Cardiac muscle cell (in vitro differentiated cells and primary cell): ENCODE measurements around the gene SNCG. TPM values are rescaled to one million over a fixed set of nuclear protein-coding genes. Genes with fewer than 3 reads are reported as not detected.
"Not testable (repeated sequence)": the region's sequence is repeated elsewhere in the genome, so short reads cannot be mapped to it uniquely, and the experiment has no call there.

ENCODE experiments used
- DNase-seq, 2 donors: peaks; one replicate each; pipeline versions ENCODE4 v3.0.0 to v3.0.0-alpha.2; 2010 to 2017; ENCODE audit warnings: low read depth in 1 of 2, low spot score in 1 of 2
- H3K27ac ChIP-seq: fragments of 200-600 bp; sonication (generic); 2 replicates; pipeline ENCODE4 v1.5.1; 2016
- H3K27me3 ChIP-seq: fragments of 200-600 bp; sonication (generic); 2 replicates; pipeline ENCODE4 v1.6.0; 2016; ENCODE audit warnings: control low read depth
- H3K36me3 ChIP-seq: fragments of 200-600 bp; sonication (generic); 2 replicates; pipeline ENCODE4 v1.5.1; 2016; ENCODE audit warnings: control low read depth
- H3K4me1 ChIP-seq: fragments of 200-600 bp; sonication (generic); 2 replicates; pipeline ENCODE4 v1.8.1; 2017; ENCODE audit warnings: low read depth, mild to moderate bottlenecking, mixed run types
- H3K4me3 ChIP-seq: fragments of 200-600 bp; sonication (generic); 2 replicates; pipeline ENCODE4 v1.5.1; 2016; ENCODE audit warnings: mild to moderate bottlenecking
- H3K9me3 ChIP-seq: fragments of 200-600 bp; sonication (generic); 2 replicates; pipeline ENCODE4 v1.5.1; 2017; ENCODE audit warnings: low read depth, mild to moderate bottlenecking, control low read depth
- polyA plus RNA-seq: library from polyadenylated mRNA; unstranded; fragments of >200 nt; fragmentation: Nextera tagmentation; extraction: Ambion mirVana; gene quantifications from 2 replicates; pipeline ENCODE4 v1.2.1, GENCODE V29; 2016
- total RNA-seq: library from RNA; depleted of rRNA; stranded (reverse); fragments of >200 nt; gene quantifications from 2 replicates; pipeline ENCODE4 v1.2.3, GENCODE V29; 2016
- TF ChIP-seq, protein P1 (sequence below): IDR thresholded peaks from 2 replicates; pipeline ENCODE4 v1.5.1; 2012; ENCODE audit warnings: low read depth, mild to moderate bottlenecking, low read length

Gene SNCG
- total and polyA plus RNA-seq, 2 experiments from 2014 or later: 4.7 to 7.9 TPM

- TF ChIP-seq, protein P1, sequence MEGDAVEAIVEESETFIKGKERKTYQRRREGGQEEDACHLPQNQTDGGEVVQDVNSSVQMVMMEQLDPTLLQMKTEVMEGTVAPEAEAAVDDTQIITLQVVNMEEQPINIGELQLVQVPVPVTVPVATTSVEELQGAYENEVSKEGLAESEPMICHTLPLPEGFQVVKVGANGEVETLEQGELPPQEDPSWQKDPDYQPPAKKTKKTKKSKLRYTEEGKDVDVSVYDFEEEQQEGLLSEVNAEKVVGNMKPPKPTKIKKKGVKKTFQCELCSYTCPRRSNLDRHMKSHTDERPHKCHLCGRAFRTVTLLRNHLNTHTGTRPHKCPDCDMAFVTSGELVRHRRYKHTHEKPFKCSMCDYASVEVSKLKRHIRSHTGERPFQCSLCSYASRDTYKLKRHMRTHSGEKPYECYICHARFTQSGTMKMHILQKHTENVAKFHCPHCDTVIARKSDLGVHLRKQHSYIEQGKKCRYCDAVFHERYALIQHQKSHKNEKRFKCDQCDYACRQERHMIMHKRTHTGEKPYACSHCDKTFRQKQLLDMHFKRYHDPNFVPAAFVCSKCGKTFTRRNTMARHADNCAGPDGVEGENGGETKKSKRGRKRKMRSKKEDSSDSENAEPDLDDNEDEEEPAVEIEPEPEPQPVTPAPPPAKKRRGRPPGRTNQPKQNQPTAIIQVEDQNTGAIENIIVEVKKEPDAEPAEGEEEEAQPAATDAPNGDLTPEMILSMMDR: no peak
- H3K36me3 ChIP-seq: no peaks in the 10 kb centered on the region
- no peak for DNase-seq
- no peak overlapping the region for H3K4me3 ChIP-seq
- H3K4me1 ChIP-seq: peaks cover 16% of the 10 kb centered on the region
- H3K27ac ChIP-seq: no peak overlapping the region
- no peaks in the 10 kb centered on the region for H3K27me3 ChIP-seq
- no peaks in the 10 kb centered on the region for H3K9me3 ChIP-seq
These were observed 8.1 kb upstream of the SNCG start for GRCh38 chr10:86950349-86950748.

GRCh38 chr10:86951184-86951761 lies 7.1 kb upstream of the SNCG start:
- H3K9me3 ChIP-seq: no peaks in the 10 kb centered on the region
- H3K36me3 ChIP-seq: no peaks in the 10 kb centered on the region
- DNase-seq: no peak
- H3K27me3 ChIP-seq: no peaks in the 10 kb centered on the region
- no peak overlapping the region for H3K27ac ChIP-seq
- peaks cover 25% of the 10 kb centered on the region for H3K4me1 ChIP-seq
- no peak overlapping the region for H3K4me3 ChIP-seq
- TF ChIP-seq, protein P1: no peak

- no peak overlapping the region for H3K4me3 ChIP-seq
- no peak for DNase-seq
These were observed 6.3 kb upstream of the SNCG start for GRCh38 chr10:86952106-86952505.

GRCh38 chr10:86952697-86953096 lies 5.7 kb upstream of the SNCG start:
- not testable (repeated sequence) for H3K27me3 ChIP-seq, H3K9me3 ChIP-seq, H3K4me3 ChIP-seq, H3K27ac ChIP-seq, DNase-seq, H3K36me3 ChIP-seq
- peaks cover 27% of the 10 kb centered on the region for H3K4me1 ChIP-seq

More at GRCh38 chr10:86952106-86952505, 6.3 kb upstream of the SNCG start:
- H3K27me3 ChIP-seq: no peaks in the 10 kb centered on the region
- TF ChIP-seq, protein P1: no peak
- no peak overlapping the region for H3K27ac ChIP-seq
- H3K4me1 ChIP-seq: peaks cover 27% of the 10 kb centered on the region
- H3K9me3 ChIP-seq: no peaks in the 10 kb centered on the region
- no peaks in the 10 kb centered on the region for H3K36me3 ChIP-seq

DNA sequence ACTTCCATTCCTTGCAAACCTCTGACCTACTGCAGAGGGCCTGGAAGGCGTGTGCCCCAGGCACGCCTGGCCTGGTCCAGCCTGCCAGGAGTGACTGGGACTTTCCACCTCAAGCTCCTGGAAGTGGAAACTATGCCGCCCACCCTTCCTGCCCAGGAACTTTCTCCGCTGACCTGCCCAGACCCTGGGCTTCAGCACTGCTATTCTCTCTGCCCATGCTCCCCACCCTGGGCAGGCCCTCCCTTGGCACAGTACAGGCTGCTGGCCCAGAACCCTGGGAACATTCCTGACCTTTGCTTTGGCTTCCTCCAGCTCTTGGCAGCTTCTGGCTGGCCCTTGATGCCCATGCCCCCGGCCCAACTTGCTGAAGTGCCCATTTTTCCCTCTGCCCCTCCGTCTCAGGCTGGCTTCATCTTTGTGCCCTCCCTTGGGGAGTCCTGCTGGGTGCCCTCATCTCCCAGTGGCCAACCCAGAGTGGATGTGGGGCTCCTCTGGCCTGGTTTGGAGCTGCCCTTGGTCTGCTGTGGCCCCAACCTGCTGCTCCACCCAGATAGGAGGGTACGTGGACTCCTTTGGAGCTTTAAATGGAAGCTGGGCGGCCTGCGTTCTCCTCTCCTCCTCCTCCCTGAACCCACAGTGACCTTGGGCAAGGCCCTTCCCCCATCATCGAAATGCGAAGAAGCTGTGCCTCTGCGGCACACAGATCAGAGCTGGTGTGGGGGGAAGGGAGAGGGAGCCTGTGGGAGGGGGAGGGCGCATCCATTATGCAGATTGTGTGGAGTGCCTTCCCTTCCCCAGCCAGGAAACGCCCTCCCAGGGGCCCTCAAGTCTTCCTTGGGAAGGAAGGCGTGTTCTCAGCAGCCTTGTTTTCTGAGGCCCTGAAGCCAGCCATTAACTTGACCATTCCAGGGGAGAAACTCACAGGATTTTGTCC lies 4.4 kb upstream of the SNCG start:
- peak; percentile 86 to 88 for DNase-seq
- H3K4me3 ChIP-seq: no peak overlapping the region
- TF ChIP-seq, protein P1: no peak
- H3K36me3 ChIP-seq: no peaks in the 10 kb centered on the region
- peak overlapping the region; percentile 90 for H3K27ac ChIP-seq
- peaks cover 35% of the 10 kb centered on the region for H3K4me1 ChIP-seq
- H3K27me3 ChIP-seq: no peaks in the 10 kb centered on the region
- H3K9me3 ChIP-seq: no peaks in the 10 kb centered on the region
